GM12878 (cell line): Measurements from ENCODE around the gene GIGYF2. TPM values are rescaled to one million over a fixed set of nuclear protein-coding genes. Genes with fewer than 3 reads are reported as not detected.

Experiments used
- CUX1 ChIP-seq: IDR thresholded peaks from 2 replicates; pipeline ENCODE4 v1.6.1; 2012; ENCODE audit warnings: improper control_type of control experiment, low read depth, low read length; ENCODE audit not compliant: insufficient replicate concordance
- E2F8 ChIP-seq: fragments of 450-650 bp; IDR thresholded peaks from 2 replicates; pipeline ENCODE4 v1.6.1; 2018; ENCODE audit warnings: mild to moderate bottlenecking, low read depth, moderate library complexity; ENCODE audit not compliant: partially characterized antibody
- polyA plus RNA-seq, 11 experiments: library from polyadenylated mRNA; depleted of rRNA in 4 of 11; unstranded in 6 of 11; stranded (reverse) in 5 of 11; fragments of >200 nt; fragmentation: Nextera tagmentation in 4 of 11; fragmentation: Illumina TruSeq in 1 of 11; extraction: Ambion mirVana in 4 of 11; extraction: Trizol in 1 of 11; gene quantifications; 1 replicate in 1 of 11; 2 replicates in 10 of 11; pipeline versions ENCODE4 v1.2.1 to v1.2.3, GENCODE V29; 2011 to 2016; ENCODE audit warnings: inconsistent platforms in 2 of 11, missing spikeins in 2 of 11, low read depth in 1 of 11
- total RNA-seq, 4 experiments: library from RNA; depleted of rRNA in 3 of 4; stranded (reverse); fragments of >200 nt in 3 of 4; fragmentation: Illumina TruSeq in 1 of 4; extraction: Trizol in 1 of 4; gene quantifications; 2 replicates each; pipeline versions ENCODE4 v1.2.1 to v1.2.3, GENCODE V29; 2013 to 2021

Gene GIGYF2
- total and polyA plus RNA-seq, 10 of the 15 experiments (the other 5 are each of a cell fraction or from before 2014, with no cell fraction given), result 12.2 to 47.2 (median 39.0) TPM

GRCh38 chr2:232662486-232663260 lies 34.5 kb upstream of the GIGYF2 start (continued):
- TF ChIP-seq CUX1, result no peak
- no peak for TF ChIP-seq E2F8
